Duodenal mucosa (tissue), 2 donors: ENCODE data around the gene INKA2.
"Not testable (repeated sequence)": the region's sequence is repeated elsewhere in the genome, so short reads cannot be mapped to it uniquely, and the experiment has no call there.

Experiments
- H3K27ac ChIP-seq: one replicate; pipeline ENCODE4 v1.7.0; 2013; ENCODE audit warnings: low read depth, low read length
- H3K27me3 ChIP-seq, 2 donors: one replicate each; pipeline ENCODE4 v1.7.0; 2013; ENCODE audit warnings: low read length in 2 of 2, control low read depth in 1 of 2; ENCODE audit not compliant: insufficient read depth in 2 of 2, control insufficient read depth in 1 of 2
- H3K36me3 ChIP-seq, 2 donors: one replicate each; pipeline ENCODE4 v1.7.0; 2013; ENCODE audit warnings: low read length in 2 of 2, control low read depth in 1 of 2; ENCODE audit not compliant: insufficient read depth in 2 of 2, control insufficient read depth in 1 of 2
- H3K4me1 ChIP-seq, 2 donors: one replicate each; pipeline ENCODE4 v1.7.0; 2013; ENCODE audit warnings: low read length in 2 of 2, control low read depth in 1 of 2; ENCODE audit not compliant: insufficient read depth in 2 of 2, control insufficient read depth in 1 of 2
- H3K4me3 ChIP-seq, 2 donors: one replicate each; pipeline ENCODE4 v1.7.0; 2013; ENCODE audit warnings: low read length in 2 of 2, low read depth in 1 of 2
- H3K9ac ChIP-seq, 2 donors: one replicate each; pipeline ENCODE4 v1.7.0; 2013; ENCODE audit warnings: low read length in 2 of 2, low read depth in 1 of 2
- H3K9me3 ChIP-seq, 2 donors: one replicate each; pipeline ENCODE4 v1.7.0; 2013; ENCODE audit warnings: low read length in 2 of 2, control low read depth in 1 of 2; ENCODE audit not compliant: control insufficient read depth in 1 of 2

INKA2 gene

GRCh38 chr1:111751906-111752575 lies 12.8 kb upstream of the INKA2 start:
- Histone ChIP-seq H3K9me3 (no peaks in the 10 kb centered on the region), H3K4me1 (peaks cover 13 to 17% of the 10 kb centered on the region in 2 donors), H3K27me3 (no peaks in the 10 kb centered on the region), H3K27ac (no peak overlapping the region), H3K36me3 (no peaks in the 10 kb centered on the region), H3K9ac (no peak overlapping the region), H3K4me3 (no peak overlapping the region)

GRCh38 chr1:111750856-111751255 lies 11.7 kb upstream of the INKA2 start:
- Histone ChIP-seq H3K4me1 (peaks cover 6 to 9% of the 10 kb centered on the region in 2 donors), H3K4me3 (no peak overlapping the region), H3K36me3 (no peaks in the 10 kb centered on the region), H3K27me3 (no peaks in the 10 kb centered on the region), H3K9me3 (no peaks in the 10 kb centered on the region), H3K27ac (no peak overlapping the region), H3K9ac (no peak overlapping the region)

- Histone ChIP-seq H3K4me1 (peaks cover 2% of the 10 kb centered on the region in 2 donors), H3K36me3 (no peaks in the 10 kb centered on the region), H3K27me3 (no peaks in the 10 kb centered on the region), H3K9ac (no peak overlapping the region), H3K4me3 (no peak overlapping the region), H3K27ac (no peak overlapping the region), H3K9me3 (no peaks in the 10 kb centered on the region)
Observed at GRCh38 chr1:111749628-111750027, 10.4 kb upstream of the INKA2 start.

- Histone ChIP-seq H3K27me3 (peaks cover 0 to 10% of the 10 kb centered on the region in 2 donors), H3K27ac (no peak overlapping the region), H3K4me3 (no peak overlapping the region), H3K4me1 (no peaks in the 10 kb centered on the region), H3K36me3 (no peaks in the 10 kb centered on the region), H3K9ac (no peak overlapping the region), H3K9me3 (no peaks in the 10 kb centered on the region)
Observed at GRCh38 chr1:111747947-111748346, 8.8 kb upstream of the INKA2 start.

GRCh38 chr1:111747282-111747734 lies 8.1 kb upstream of the INKA2 start:
- no peaks in the 10 kb centered on the region for H3K9me3 ChIP-seq
- peaks cover 0 to 12% of the 10 kb centered on the region in 2 donors for H3K27me3 ChIP-seq
- no peak overlapping the region for H3K9ac ChIP-seq
- H3K36me3 ChIP-seq = no peaks in the 10 kb centered on the region
- no peak overlapping the region for H3K4me3 ChIP-seq
- no peak overlapping the region for H3K27ac ChIP-seq
- H3K4me1 ChIP-seq = no peaks in the 10 kb centered on the region

GRCh38 chr1:111746614-111746999 lies 7.4 kb upstream of the INKA2 start:
- Histone ChIP-seq H3K4me3 (no peak overlapping the region), H3K27me3 (peaks cover 0 to 12% of the 10 kb centered on the region in 2 donors), H3K9ac (no peak overlapping the region), H3K4me1 (no peaks in the 10 kb centered on the region), H3K27ac (no peak overlapping the region), H3K36me3 (no peaks in the 10 kb centered on the region), H3K9me3 (no peaks in the 10 kb centered on the region)

GRCh38 chr1:111745675-111746613 lies 6.7 kb upstream of the INKA2 start:
- no peaks in the 10 kb centered on the region for H3K4me1 ChIP-seq
- no peak overlapping the region for H3K27ac ChIP-seq
- no peak overlapping the region for H3K4me3 ChIP-seq
- no peaks in the 10 kb centered on the region for H3K9me3 ChIP-seq
- no peak overlapping the region for H3K9ac ChIP-seq
- no peaks in the 10 kb centered on the region for H3K36me3 ChIP-seq
- peaks cover 4 to 18% of the 10 kb centered on the region in 2 donors for H3K27me3 ChIP-seq

- H3K36me3 ChIP-seq = no peaks in the 10 kb centered on the region
- H3K4me3 ChIP-seq = no peak overlapping the region
- no peak overlapping the region for H3K9ac ChIP-seq
- peaks cover 3 to 11% of the 10 kb centered on the region in 2 donors for H3K4me1 ChIP-seq
- peaks cover 4 to 18% of the 10 kb centered on the region in 2 donors for H3K27me3 ChIP-seq
- H3K9me3 ChIP-seq = no peaks in the 10 kb centered on the region
- no peak overlapping the region for H3K27ac ChIP-seq
Observed at GRCh38 chr1:111743679-111744101, 4.5 kb upstream of the INKA2 start.

GRCh38 chr1:111742938-111743549 lies 3.8 kb upstream of the INKA2 start:
- peaks cover 5 to 18% of the 10 kb centered on the region in 2 donors for H3K4me1 ChIP-seq
- H3K27me3 ChIP-seq = peaks cover 4 to 20% of the 10 kb centered on the region in 2 donors
- H3K4me3 ChIP-seq = no peak overlapping the region
- no peak overlapping the region for H3K27ac ChIP-seq
- H3K9ac ChIP-seq = no peak overlapping the region
- no peaks in the 10 kb centered on the region for H3K9me3 ChIP-seq
- no peaks in the 10 kb centered on the region for H3K36me3 ChIP-seq

- Histone ChIP-seq H3K4me1 (peaks cover 12 to 24% of the 10 kb centered on the region in 2 donors), H3K27me3 (peaks cover 4 to 22% of the 10 kb centered on the region in 2 donors)
- not testable (repeated sequence) for H3K36me3 ChIP-seq, H3K27ac ChIP-seq, H3K9me3 ChIP-seq, H3K4me3 ChIP-seq, H3K9ac ChIP-seq
Observed at GRCh38 chr1:111742292-111742691, 3.1 kb upstream of the INKA2 start.
